Uterus (tissue), 4 donors: ENCODE data around the gene MAMDC4. TPM values are rescaled to one million over a fixed set of nuclear protein-coding genes. Genes with fewer than 3 reads are reported as not detected.

Experiments used
- DNase-seq, 2 donors: peaks; one replicate each; pipeline ENCODE4 v3.0.0-alpha.2; 2019 to 2020
- H3K27ac ChIP-seq, 2 donors: fragments of 200-600 bp; sonication (generic); 1 replicate in 1 of 2; 2 replicates in 1 of 2; pipeline ENCODE4 v1.5.1; 2016 to 2018
- H3K27me3 ChIP-seq, 2 donors: fragments of 200-600 bp; sonication (generic); one replicate each; pipeline ENCODE4 v1.5.1; 2018 to 2019; ENCODE audit warnings: control low read depth in 1 of 2
- H3K36me3 ChIP-seq, 2 donors: fragments of 200-600 bp; sonication (generic); one replicate each; pipeline ENCODE4 v1.5.1; 2019; ENCODE audit warnings: control low read depth in 1 of 2
- H3K4me1 ChIP-seq, 2 donors: fragments of 200-600 bp; sonication (generic); one replicate each; pipeline ENCODE4 v1.5.1; 2018 to 2019; ENCODE audit warnings: control low read depth in 1 of 2
- H3K4me3 ChIP-seq, 2 donors: fragments of 200-600 bp; sonication (generic); 1 replicate in 1 of 2; 2 replicates in 1 of 2; pipeline ENCODE4 v1.5.1; 2018 to 2019; ENCODE audit warnings: mild to moderate bottlenecking in 1 of 2
- H3K9me3 ChIP-seq, 2 donors: fragments of 200-600 bp; sonication (generic); one replicate each; pipeline ENCODE4 v1.5.1; 2019; ENCODE audit warnings: control low read depth in 1 of 2
- CTCF ChIP-seq, 4 experiments: fragments of 200-600 bp in 2 of 4; fragments of 450-650 bp in 2 of 4; sonication (generic) in 2 of 4; IDR thresholded peaks; one replicate each; pipeline ENCODE4 v1.5.1; 2016 to 2019; ENCODE audit warnings: antibody characterized with exemption in 4 of 4, mild to moderate bottlenecking in 2 of 4, moderate library complexity in 1 of 4
- POLR2A ChIP-seq, 2 donors: fragments of 450-650 bp; IDR thresholded peaks; one replicate each; pipeline ENCODE4 v1.6.1; 2016; ENCODE audit warnings: antibody characterized with exemption in 2 of 2, mild to moderate bottlenecking in 1 of 2, moderate library complexity in 1 of 2
- intact Hi-C: fragments of 100-400 bp; cut with DNase I; formaldehyde crosslinking; loops from one replicate; pipeline ENCODE4 v1.15.1; 2023; ENCODE audit warnings: low total_unique reads
- total RNA-seq, 4 donors: library from RNA; depleted of rRNA in 3 of 4; stranded (reverse); fragments of >200 nt in 3 of 4; gene quantifications; one replicate each; pipeline versions ENCODE4 v1.1.0 to v1.2.4, GENCODE V29; 2014 to 2023
- donor health status: DM: yes; HTN: yes; CAD: no.

Gene MAMDC4
- total RNA-seq, 4 donors from 2014 or later = 0.26 to 4.3 (median 4.2) TPM; not detected in 1

GRCh38 chr9:136821826-136822544, 30.2 kb upstream of the MAMDC4 start:
- peak overlapping the region in 1 of 2 donors; percentile 33 for H3K4me3 ChIP-seq
- DNase-seq = no peak
- H3K36me3 ChIP-seq = no peaks in the 10 kb centered on the region
- intact Hi-C loops = no loop called here
- H3K4me1 ChIP-seq = peaks cover 0 to 10% of the 10 kb centered on the region in 2 donors
- no peak for TF ChIP-seq POLR2A (IDR thresholded peaks at IDR 0.05)
- H3K27me3 ChIP-seq = no peaks in the 10 kb centered on the region
- H3K27ac ChIP-seq = no peak overlapping the region
- no peaks in the 10 kb centered on the region for H3K9me3 ChIP-seq

GRCh38 chr9:136823136-136824046, 28.8 kb upstream of the MAMDC4 start:
- intact Hi-C loops = no loop called here
- H3K9me3 ChIP-seq = no peaks in the 10 kb centered on the region
- TF ChIP-seq POLR2A (IDR thresholded peaks at IDR 0.05) (no peak), CTCF (IDR thresholded peaks at IDR 0.05) (no peak)
- H3K27ac ChIP-seq = no peak overlapping the region
- no peak overlapping the region for H3K4me3 ChIP-seq
- peaks cover 0 to 10% of the 10 kb centered on the region in 2 donors for H3K4me1 ChIP-seq
- DNase-seq = no peak
- H3K36me3 ChIP-seq = no peaks in the 10 kb centered on the region
- H3K27me3 ChIP-seq = no peaks in the 10 kb centered on the region

GRCh38 chr9:136824496-136825225, 27.5 kb upstream of the MAMDC4 start:
- Histone ChIP-seq H3K27ac (no peak overlapping the region), H3K36me3 (no peaks in the 10 kb centered on the region), H3K4me1 (peaks cover 0 to 10% of the 10 kb centered on the region in 2 donors), H3K9me3 (no peaks in the 10 kb centered on the region), H3K4me3 (no peak overlapping the region), H3K27me3 (no peaks in the 10 kb centered on the region)
- TF ChIP-seq POLR2A (IDR thresholded peaks at IDR 0.05) (no peak), CTCF (IDR thresholded peaks at IDR 0.05) (no peak)
- no peak for DNase-seq
- intact Hi-C loops = no loop called here

GRCh38 chr9:136825295-136826187, 26.6 kb upstream of the MAMDC4 start:
- Histone ChIP-seq H3K36me3 (no peaks in the 10 kb centered on the region), H3K9me3 (no peaks in the 10 kb centered on the region), H3K27ac (no peak overlapping the region), H3K27me3 (no peaks in the 10 kb centered on the region), H3K4me1 (peaks cover 0 to 10% of the 10 kb centered on the region in 2 donors), H3K4me3 (no peak overlapping the region)
- intact Hi-C loops = no loop called here
- DNase-seq = no peak
- TF ChIP-seq CTCF (IDR thresholded peaks at IDR 0.05) (no peak), POLR2A (IDR thresholded peaks at IDR 0.05) (no peak)

- intact Hi-C loops = no loop called here
- no peaks in the 10 kb centered on the region for H3K36me3 ChIP-seq
- no peak for TF ChIP-seq POLR2A (IDR thresholded peaks at IDR 0.05)
- no peak for TF ChIP-seq CTCF (IDR thresholded peaks at IDR 0.05)
- H3K27me3 ChIP-seq = no peaks in the 10 kb centered on the region
- no peaks in the 10 kb centered on the region for H3K9me3 ChIP-seq
- no peak overlapping the region for H3K4me3 ChIP-seq
- H3K4me1 ChIP-seq = peaks cover 0 to 5% of the 10 kb centered on the region in 2 donors
- H3K27ac ChIP-seq = no peak overlapping the region
- DNase-seq = no peak
These were observed 26.0 kb upstream of the MAMDC4 start for GRCh38 chr9:136826188-136826541.
